K562 (cell line): Measurements from ENCODE around the gene TPGS1. TPM values are rescaled to one million over a fixed set of nuclear protein-coding genes. Genes with fewer than 3 reads are reported as not detected.

Experiments
- CREB1 ChIP-seq, 2 experiments: sonication (generic) in 1 of 2; formaldehyde crosslinking in 1 of 2; IDR thresholded peaks; 2 replicates each; pipeline versions ENCODE4 v1.6.1 to v1.8.0; 2012 to 2022; ENCODE audit warnings: inconsistent platforms in 1 of 2, mild to moderate bottlenecking in 1 of 2, missing genetic modification reagents in 1 of 2, moderate library complexity in 1 of 2
- DPF2 ChIP-seq: fragments of 450-650 bp; IDR thresholded peaks from 2 replicates; pipeline ENCODE4 v1.6.1; 2016
- ELF2 ChIP-seq: fragments of 250-450 bp; sonication (Bioruptor Pico); IDR thresholded peaks from 2 replicates; pipeline ENCODE4 v1.5.0; 2021; ENCODE audit warnings: mild to moderate bottlenecking
- HDAC1 ChIP-seq, 2 experiments: fragments of 450-650 bp; IDR thresholded peaks; 2 replicates each; pipeline ENCODE4 v1.6.1; 2016 to 2017; ENCODE audit warnings: inconsistent platforms in 1 of 2, mild to moderate bottlenecking in 1 of 2, moderate library complexity in 1 of 2
- MED1 ChIP-seq: sonication (generic); formaldehyde crosslinking; IDR thresholded peaks from 2 replicates; pipeline ENCODE4 v1.8.1; 2023; ENCODE audit warnings: missing genetic modification reagents, borderline replicate concordance
- MTA2 ChIP-seq: fragments of 450-650 bp; IDR thresholded peaks from 2 replicates; pipeline ENCODE4 v1.6.1; 2016; ENCODE audit warnings: low read depth
- NFIC ChIP-seq: fragments of 450-650 bp; IDR thresholded peaks from 2 replicates; pipeline ENCODE4 v1.6.1; 2017; ENCODE audit warnings: mild to moderate bottlenecking, inconsistent platforms
- RBM39 ChIP-seq: fragments of 200-400 bp; formaldehyde crosslinking; optimal IDR thresholded peaks from 2 replicates; pipeline ENCODE3; 2018; ENCODE audit warnings: low read depth, low read length
- SAFB ChIP-seq: fragments of 200-400 bp; formaldehyde crosslinking; IDR thresholded peaks from 2 replicates; pipeline ENCODE4 v1.6.1; 2017; ENCODE audit warnings: low read depth, low read length, borderline replicate concordance
- TBL1XR1 ChIP-seq, 2 experiments: IDR thresholded peaks; 2 replicates each; pipeline ENCODE4 v1.6.1; 2012; ENCODE audit warnings: improper control_type of control experiment in 2 of 2, low read length in 2 of 2, mild to moderate bottlenecking in 1 of 2
- TBP ChIP-seq: optimal IDR thresholded peaks from 2 replicates; pipeline ENCODE3; 2011; ENCODE audit warnings: low read depth, low read length, improper control_type of control experiment
- ZFP30 ChIP-seq: fragments of 250-450 bp; sonication (Bioruptor Pico); IDR thresholded peaks from 2 replicates; pipeline ENCODE4 v1.8.0; 2022; ENCODE audit warnings: moderate library complexity, mild to moderate bottlenecking, inconsistent platforms, borderline replicate concordance
- ZFX ChIP-seq: sonication (generic); formaldehyde crosslinking; IDR thresholded peaks from 2 replicates; pipeline ENCODE4 v1.8.0; 2022; ENCODE audit warnings: mild to moderate bottlenecking, missing genetic modification reagents, moderate library complexity
- ZNF24 ChIP-seq: fragments of 450-650 bp; IDR thresholded peaks from 2 replicates; pipeline ENCODE4 v1.6.1; 2016
- polyA plus RNA-seq, 8 experiments: library from polyadenylated mRNA; depleted of rRNA in 4 of 8; stranded (reverse) in 5 of 8; unstranded in 3 of 8; fragments of >200 nt; fragmentation: Nextera tagmentation in 2 of 8; fragmentation: Illumina TruSeq in 1 of 8; extraction: Ambion mirVana in 2 of 8; extraction: Trizol in 1 of 8; gene quantifications; 2 replicates each; pipeline versions ENCODE4 v1.2.1 to v1.2.3, GENCODE V29; 2011 to 2014; ENCODE audit warnings: inconsistent platforms in 1 of 8, missing spikeins in 1 of 8
- total RNA-seq, 7 experiments: library from RNA; depleted of rRNA in 6 of 7; stranded (reverse); fragments of >200 nt in 6 of 7; fragmentation: Illumina TruSeq in 2 of 7; extraction: Trizol in 2 of 7; gene quantifications; 2 replicates each; pipeline versions ENCODE4 v1.2.1 to v1.2.3, GENCODE V29; 2011 to 2021; ENCODE audit warnings: low replicate concordance in 1 of 7
- TF ChIP-seq, protein P1 (sequence below): fragments of 250-450 bp; sonication (Bioruptor Pico); IDR thresholded peaks from 2 replicates; pipeline ENCODE4 v1.4.0; 2020; ENCODE audit warnings: borderline replicate concordance
- TF ChIP-seq, protein P2 (sequence below): fragments of 200-800 bp; sonication (Bioruptor generic); IDR thresholded peaks from 2 replicates; pipeline ENCODE4 v1.6.1; 2017; ENCODE audit warnings: missing genetic modification characterization, missing compliant biosample characterization
- TF ChIP-seq, protein P3 (sequence below): IDR thresholded peaks from 3 replicates; pipeline ENCODE4 v1.6.1; 2011; ENCODE audit warnings: borderline replicate concordance, mild to moderate bottlenecking; ENCODE audit not compliant: insufficient read length, insufficient read depth
- TF ChIP-seq, protein P4 (sequence below): fragments of 450-650 bp; IDR thresholded peaks from 2 replicates; pipeline ENCODE4 v1.6.1; 2017; ENCODE audit warnings: antibody characterized with exemption
- TF ChIP-seq, protein P5 (sequence below): fragments of 250-450 bp; sonication (Bioruptor Pico); IDR thresholded peaks from 2 replicates; pipeline ENCODE4 v1.5.1; 2021; ENCODE audit warnings: mild to moderate bottlenecking

The TPGS1 gene
- total and polyA plus RNA-seq, 9 of the 15 experiments (the other 6 are each of a cell fraction or from before 2014, with no cell fraction given) = 0.30 to 31.6 (median 1.2) TPM; not detected in 2

DNA sequence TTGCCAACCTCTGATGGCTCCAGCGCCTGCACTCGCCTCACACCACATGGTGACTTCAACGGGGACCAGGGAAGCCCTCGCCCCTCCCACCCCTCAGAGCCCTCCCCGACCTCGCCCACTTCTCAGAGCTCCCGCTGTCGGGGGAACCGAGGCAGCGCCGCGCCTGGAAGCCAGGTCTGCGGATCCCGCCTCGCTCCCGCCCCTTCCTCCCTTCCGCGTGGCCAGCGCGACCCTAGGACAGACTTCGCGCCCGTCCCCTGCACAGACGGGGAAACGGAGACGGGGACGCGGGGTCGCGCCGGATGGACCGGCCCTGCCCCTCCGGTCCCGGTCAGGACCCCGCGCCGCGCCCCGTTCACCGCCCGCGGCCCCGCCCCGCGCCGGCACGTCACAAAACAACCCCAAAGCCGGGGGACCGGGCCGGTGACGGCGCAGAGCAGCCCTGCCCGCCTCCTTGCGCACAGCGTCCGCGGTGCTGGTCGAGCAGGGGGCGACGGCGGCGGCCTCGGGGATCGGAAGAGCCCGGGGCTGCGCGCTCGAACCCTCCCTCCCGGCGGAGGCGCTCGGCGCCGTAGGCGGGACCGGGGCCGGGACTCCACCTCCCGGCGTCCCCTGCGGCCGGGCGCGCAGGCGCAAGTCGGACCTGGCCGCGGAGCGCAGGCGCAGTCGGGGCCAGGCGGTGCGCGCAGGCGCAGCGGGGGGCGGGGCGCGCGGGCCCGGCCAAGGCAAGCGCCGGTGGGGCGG lies 23.9 kb downstream of the TPGS1 start (continued):
- TF ChIP-seq, protein P1, sequence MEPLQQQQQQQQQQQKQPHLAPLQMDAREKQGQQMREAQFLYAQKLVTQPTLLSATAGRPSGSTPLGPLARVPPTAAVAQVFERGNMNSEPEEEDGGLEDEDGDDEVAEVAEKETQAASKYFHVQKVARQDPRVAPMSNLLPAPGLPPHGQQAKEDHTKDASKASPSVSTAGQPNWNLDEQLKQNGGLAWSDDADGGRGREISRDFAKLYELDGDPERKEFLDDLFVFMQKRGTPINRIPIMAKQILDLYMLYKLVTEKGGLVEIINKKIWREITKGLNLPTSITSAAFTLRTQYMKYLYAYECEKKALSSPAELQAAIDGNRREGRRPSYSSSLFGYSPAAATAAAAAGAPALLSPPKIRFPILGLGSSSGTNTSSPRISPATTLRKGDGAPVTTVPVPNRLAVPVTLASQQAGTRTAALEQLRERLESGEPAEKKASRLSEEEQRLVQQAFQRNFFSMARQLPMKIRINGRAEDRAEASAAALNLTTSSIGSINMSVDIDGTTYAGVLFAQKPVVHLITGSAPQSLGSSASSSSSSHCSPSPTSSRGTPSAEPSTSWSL = peak; percentile 9; the same call in 1 of the 2 replicates
- TF ChIP-seq MED1 (CRISPR knock-in tag) = no peak; the same call in 1 of the 2 replicates
- TF ChIP-seq TBL1XR1 (IDR thresholded peaks at IDR 0.05; ENCODE audit: low read length in 2 of 2) = 0 out of 4 replicates have a peak, but pooled peaks of 1 of the 2 experiments have one; percentile 17
- TF ChIP-seq, protein P2, sequence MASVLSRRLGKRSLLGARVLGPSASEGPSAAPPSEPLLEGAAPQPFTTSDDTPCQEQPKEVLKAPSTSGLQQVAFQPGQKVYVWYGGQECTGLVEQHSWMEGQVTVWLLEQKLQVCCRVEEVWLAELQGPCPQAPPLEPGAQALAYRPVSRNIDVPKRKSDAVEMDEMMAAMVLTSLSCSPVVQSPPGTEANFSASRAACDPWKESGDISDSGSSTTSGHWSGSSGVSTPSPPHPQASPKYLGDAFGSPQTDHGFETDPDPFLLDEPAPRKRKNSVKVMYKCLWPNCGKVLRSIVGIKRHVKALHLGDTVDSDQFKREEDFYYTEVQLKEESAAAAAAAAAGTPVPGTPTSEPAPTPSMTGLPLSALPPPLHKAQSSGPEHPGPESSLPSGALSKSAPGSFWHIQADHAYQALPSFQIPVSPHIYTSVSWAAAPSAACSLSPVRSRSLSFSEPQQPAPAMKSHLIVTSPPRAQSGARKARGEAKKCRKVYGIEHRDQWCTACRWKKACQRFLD (CRISPR knock-in tag) = no peak
- peak; percentile 79 for TF ChIP-seq ZFX (CRISPR knock-in tag)
- TF ChIP-seq DPF2 = no peak
- peak; percentile 40; the same call in 1 of the 2 replicates for TF ChIP-seq NFIC
- no peak for TF ChIP-seq MTA2
- TF ChIP-seq TBP = peak; percentile 65
- no peak for TF ChIP-seq ZNF24
- TF ChIP-seq ELF2 (CRISPR knock-in tag) = 0 out of 2 replicates have a peak, but pooled peaks have one; percentile 31
- no peak for TF ChIP-seq ZFP30 (CRISPR knock-in tag)
- TF ChIP-seq RBM39 = no peak
- TF ChIP-seq, protein P3, sequence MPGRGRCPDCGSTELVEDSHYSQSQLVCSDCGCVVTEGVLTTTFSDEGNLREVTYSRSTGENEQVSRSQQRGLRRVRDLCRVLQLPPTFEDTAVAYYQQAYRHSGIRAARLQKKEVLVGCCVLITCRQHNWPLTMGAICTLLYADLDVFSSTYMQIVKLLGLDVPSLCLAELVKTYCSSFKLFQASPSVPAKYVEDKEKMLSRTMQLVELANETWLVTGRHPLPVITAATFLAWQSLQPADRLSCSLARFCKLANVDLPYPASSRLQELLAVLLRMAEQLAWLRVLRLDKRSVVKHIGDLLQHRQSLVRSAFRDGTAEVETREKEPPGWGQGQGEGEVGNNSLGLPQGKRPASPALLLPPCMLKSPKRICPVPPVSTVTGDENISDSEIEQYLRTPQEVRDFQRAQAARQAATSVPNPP = no peak
- TF ChIP-seq HDAC1 (IDR thresholded peaks at IDR 0.05) = peak in 1 of 2 experiments; percentile 67; a peak in 2 of 4 replicates
- TF ChIP-seq, protein P4, sequence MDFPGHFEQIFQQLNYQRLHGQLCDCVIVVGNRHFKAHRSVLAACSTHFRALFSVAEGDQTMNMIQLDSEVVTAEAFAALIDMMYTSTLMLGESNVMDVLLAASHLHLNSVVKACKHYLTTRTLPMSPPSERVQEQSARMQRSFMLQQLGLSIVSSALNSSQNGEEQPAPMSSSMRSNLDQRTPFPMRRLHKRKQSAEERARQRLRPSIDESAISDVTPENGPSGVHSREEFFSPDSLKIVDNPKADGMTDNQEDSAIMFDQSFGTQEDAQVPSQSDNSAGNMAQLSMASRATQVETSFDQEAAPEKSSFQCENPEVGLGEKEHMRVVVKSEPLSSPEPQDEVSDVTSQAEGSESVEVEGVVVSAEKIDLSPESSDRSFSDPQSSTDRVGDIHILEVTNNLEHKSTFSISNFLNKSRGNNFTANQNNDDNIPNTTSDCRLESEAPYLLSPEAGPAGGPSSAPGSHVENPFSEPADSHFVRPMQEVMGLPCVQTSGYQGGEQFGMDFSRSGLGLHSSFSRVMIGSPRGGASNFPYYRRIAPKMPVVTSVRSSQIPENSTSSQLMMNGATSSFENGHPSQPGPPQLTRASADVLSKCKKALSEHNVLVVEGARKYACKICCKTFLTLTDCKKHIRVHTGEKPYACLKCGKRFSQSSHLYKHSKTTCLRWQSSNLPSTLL = no peak
- TF ChIP-seq, protein P5, sequence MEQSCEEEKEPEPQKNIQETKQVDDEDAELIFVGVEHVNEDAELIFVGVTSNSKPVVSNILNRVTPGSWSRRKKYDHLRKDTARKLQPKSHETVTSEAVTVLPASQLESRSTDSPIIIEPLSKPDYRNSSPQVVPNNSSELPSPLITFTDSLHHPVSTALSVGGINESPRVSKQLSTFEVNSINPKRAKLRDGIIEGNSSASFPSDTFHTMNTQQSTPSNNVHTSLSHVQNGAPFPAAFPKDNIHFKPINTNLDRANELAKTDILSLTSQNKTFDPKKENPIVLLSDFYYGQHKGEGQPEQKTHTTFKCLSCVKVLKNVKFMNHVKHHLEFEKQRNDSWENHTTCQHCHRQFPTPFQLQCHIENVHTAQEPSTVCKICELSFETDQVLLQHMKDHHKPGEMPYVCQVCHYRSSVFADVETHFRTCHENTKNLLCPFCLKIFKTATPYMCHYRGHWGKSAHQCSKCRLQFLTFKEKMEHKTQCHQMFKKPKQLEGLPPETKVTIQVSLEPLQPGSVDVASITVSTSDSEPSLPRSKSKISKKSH (CRISPR knock-in tag) = no peak
- no peak for TF ChIP-seq SAFB
- TF ChIP-seq CREB1 (IDR thresholded peaks at IDR 0.05) = peak; percentile 69
- peak; percentile 70 for TF ChIP-seq CREB1 (CRISPR knock-in tag; IDR thresholded peaks at IDR 0.05)
